ENCODE measurements around the gene EPHB3. TPM values are rescaled to one million over a fixed set of nuclear protein-coding genes. Genes with fewer than 3 reads are reported as not detected.
A peak's percentile ranks its signal among the peaks of the same experiment; 100 is the strongest.

Gene EPHB3
- total and polyA plus RNA-seq, 11 donors = 1.00 to 4.6 (median 1.8) TPM

DNA sequence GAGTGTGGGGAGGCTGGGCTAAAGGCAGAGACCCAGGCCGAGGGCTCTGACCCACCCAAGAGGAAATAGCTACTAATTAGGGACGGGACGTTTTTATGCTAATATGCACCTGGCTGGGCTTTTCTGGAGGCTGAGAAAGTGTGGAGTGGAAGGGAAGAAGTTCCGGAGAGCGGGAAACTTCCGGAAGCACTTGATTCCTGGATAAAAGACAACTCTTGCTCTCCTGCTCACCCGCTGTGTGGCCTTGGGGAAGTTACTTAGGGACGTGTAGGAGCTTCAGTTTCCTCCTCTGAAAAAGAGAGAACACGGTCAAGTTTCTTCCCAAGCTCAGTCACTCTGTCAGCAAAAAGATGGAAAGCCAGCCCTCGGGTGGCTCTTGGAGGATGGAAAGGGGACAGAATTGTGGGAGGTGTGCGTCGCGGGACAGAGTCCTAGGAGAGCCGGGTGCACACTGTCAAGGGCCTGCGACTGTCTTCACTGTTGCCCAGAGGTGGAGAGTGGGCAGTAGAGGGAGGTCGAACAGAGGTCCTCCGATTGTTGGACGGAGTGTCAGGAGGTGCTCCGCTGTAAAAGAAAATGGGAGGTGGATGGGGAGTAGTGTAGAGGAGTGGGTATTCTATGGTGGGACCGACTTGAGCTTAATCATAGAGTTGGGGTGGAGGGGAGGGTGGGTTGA is 43.2 kb downstream of the EPHB3 start:
- peaks cover 0 to 35% (median 20%) of the 10 kb centered on the region in 12 donors for H3K4me1 ChIP-seq
- no peaks in the 10 kb centered on the region for H3K36me3 ChIP-seq
- peak in 1 of 5 donors; percentile 43 for DNase-seq
- TF ChIP-seq CTCF (IDR thresholded peaks at IDR 0.05) (no peak), POLR2A (IDR thresholded peaks at IDR 0.05) (no peak)
- intact Hi-C loops (cut with DNase I) = loop anchor here in 1 of 10 donors (5.0 kb wide), 1 partner anchor 108 kb away; the partner anchor contains the start of gene MAGEF1
- ATAC-seq = peak in 2 of 4 donors; percentile 14 to 26
- peak overlapping the region in 6 of 12 donors; percentile 1 to 73 (median 42) for H3K27ac ChIP-seq
- H3K9me3 ChIP-seq = no peaks in the 10 kb centered on the region
- H3K27me3 ChIP-seq = peaks cover 0 to 46% (median 0%) of the 10 kb centered on the region in 9 donors
- H3K4me3 ChIP-seq = peak overlapping the region; percentile 10 to 61 (median 52)
- 58 to 62% (median 59%) methylated on average over 20 of the region's 20 CpGs for WGBS, 4 donors

GRCh38 chr3:184608209-184608608 is 46.6 kb downstream of the EPHB3 start:
- H3K4me3 ChIP-seq = no peak overlapping the region
- no peaks in the 10 kb centered on the region for H3K36me3 ChIP-seq
- DNase-seq = peak in 1 of 5 donors; percentile 14
- peaks cover 0 to 22% (median 16%) of the 10 kb centered on the region in 12 donors for H3K4me1 ChIP-seq
- no peak overlapping the region for H3K27ac ChIP-seq
- H3K27me3 ChIP-seq = peaks cover 0 to 27% (median 0%) of the 10 kb centered on the region in 9 donors
- TF ChIP-seq CTCF (IDR thresholded peaks at IDR 0.05) (no peak), POLR2A (IDR thresholded peaks at IDR 0.05) (no peak)
- no peak for ATAC-seq
- no peaks in the 10 kb centered on the region for H3K9me3 ChIP-seq
- intact Hi-C loops (cut with DNase I) = no loop called here

DNA sequence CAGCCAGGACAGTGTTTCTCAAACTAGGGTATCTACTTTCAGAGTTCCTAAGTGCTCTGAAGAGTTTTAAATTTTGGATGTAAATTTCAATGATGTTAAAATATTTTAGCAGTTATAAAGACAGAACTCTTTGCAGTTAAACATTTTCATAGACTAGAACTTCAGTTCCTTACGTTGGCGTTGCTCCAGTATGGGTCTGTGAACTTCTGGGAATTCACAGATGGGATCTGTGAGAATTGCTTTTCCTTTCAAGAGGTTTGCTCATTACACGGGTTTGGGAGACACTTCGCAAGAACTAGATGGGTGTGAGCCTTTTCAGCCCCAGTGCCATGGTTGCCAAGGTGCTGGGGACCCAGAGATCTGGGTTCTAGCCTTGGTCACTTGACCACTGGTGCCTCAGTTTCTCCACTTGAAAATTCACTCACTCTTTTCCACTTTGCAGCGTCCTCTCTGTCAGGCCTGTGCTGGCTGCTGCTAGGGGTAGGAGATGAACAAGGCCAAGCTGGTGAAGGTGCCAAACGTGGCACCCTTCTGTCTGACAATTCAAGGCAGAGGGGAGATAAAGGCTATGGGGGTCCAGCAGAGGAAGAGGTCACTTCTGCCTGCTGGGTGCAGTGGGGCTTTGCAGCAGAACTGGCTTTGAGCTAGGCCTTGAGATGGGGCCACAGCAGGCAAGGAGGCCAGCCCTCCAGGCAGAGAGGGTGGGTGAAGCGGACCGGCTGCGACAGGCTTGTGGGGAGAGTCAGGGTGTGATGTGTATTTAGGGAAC is 48.1 kb downstream of the EPHB3 start:
- Histone ChIP-seq H3K9me3 (no peaks in the 10 kb centered on the region), H3K27ac (no peak overlapping the region), H3K27me3 (peaks cover 0 to 13% (median 0%) of the 10 kb centered on the region in 9 donors), H3K4me3 (no peak overlapping the region), H3K4me1 (peaks cover 0 to 8% (median 3%) of the 10 kb centered on the region in 12 donors), H3K36me3 (no peaks in the 10 kb centered on the region)
- no peak for ATAC-seq
- DNase-seq = peak in 1 of 5 donors; percentile 50
- 79 to 84% (median 84%) methylated on average over 9 of the region's 9 CpGs for WGBS, 4 donors
- TF ChIP-seq POLR2A (IDR thresholded peaks at IDR 0.05) = no peak
- intact Hi-C loops (cut with DNase I) = no loop called here

GRCh38 chr3:184610245-184610871 is 48.8 kb downstream of the EPHB3 start:
- ATAC-seq = no peak
- 77 to 86% (median 84%) methylated on average over 6 of the region's 6 CpGs for WGBS, 4 donors
- intact Hi-C loops (cut with DNase I) = no loop called here

More at GRCh38 chr3:184610245-184610871, 48.8 kb downstream of the EPHB3 start:
- peak in 1 of 5 donors; percentile 13 for DNase-seq
- no peak for TF ChIP-seq CTCF (IDR thresholded peaks at IDR 0.05)
- TF ChIP-seq POLR2A (IDR thresholded peaks at IDR 0.05) = no peak
- H3K4me3 ChIP-seq = no peak overlapping the region
- H3K27ac ChIP-seq = no peak overlapping the region
- no peaks in the 10 kb centered on the region for H3K9me3 ChIP-seq
- peaks cover 0 to under 1% (median 0%) of the 10 kb centered on the region in 12 donors for H3K4me1 ChIP-seq
- H3K36me3 ChIP-seq = no peaks in the 10 kb centered on the region
- peaks cover 0 to 6% (median 0%) of the 10 kb centered on the region in 9 donors for H3K27me3 ChIP-seq

Data from heart left ventricle (tissue), 16 donors.